ENCODE data around the gene MCM10. TPM values are rescaled to one million over a fixed set of nuclear protein-coding genes. Genes with fewer than 3 reads are reported as not detected.

Gene MCM10
- total RNA-seq, 2 donors from 2014 or later = 0.27 TPM; not detected in 1

DNA sequence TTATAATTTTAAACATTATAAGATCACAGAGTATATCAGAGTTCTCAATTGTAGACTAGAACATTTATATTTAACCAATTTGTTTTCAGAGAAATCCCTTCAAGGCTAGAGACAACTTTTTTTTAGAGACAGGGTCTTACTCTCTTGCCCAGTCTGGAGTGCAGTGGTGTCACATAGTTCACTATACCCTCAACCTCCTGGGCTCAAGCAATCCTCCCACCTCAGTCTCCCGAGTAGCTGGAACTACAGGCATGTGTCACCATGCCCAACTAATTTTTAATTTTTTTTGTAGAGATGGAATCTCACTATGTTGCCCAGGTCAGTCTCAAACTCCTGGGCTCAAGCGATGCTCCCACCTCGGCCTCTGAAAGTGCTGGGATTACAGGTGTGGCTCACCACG, 57.5 kb downstream of the MCM10 start:
- DNase-seq (ENCODE audit: low spot score) = no peak
- TF ChIP-seq, protein P1, sequence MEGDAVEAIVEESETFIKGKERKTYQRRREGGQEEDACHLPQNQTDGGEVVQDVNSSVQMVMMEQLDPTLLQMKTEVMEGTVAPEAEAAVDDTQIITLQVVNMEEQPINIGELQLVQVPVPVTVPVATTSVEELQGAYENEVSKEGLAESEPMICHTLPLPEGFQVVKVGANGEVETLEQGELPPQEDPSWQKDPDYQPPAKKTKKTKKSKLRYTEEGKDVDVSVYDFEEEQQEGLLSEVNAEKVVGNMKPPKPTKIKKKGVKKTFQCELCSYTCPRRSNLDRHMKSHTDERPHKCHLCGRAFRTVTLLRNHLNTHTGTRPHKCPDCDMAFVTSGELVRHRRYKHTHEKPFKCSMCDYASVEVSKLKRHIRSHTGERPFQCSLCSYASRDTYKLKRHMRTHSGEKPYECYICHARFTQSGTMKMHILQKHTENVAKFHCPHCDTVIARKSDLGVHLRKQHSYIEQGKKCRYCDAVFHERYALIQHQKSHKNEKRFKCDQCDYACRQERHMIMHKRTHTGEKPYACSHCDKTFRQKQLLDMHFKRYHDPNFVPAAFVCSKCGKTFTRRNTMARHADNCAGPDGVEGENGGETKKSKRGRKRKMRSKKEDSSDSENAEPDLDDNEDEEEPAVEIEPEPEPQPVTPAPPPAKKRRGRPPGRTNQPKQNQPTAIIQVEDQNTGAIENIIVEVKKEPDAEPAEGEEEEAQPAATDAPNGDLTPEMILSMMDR (IDR thresholded peaks at IDR 0.05) = no peak
- H3K4me3 ChIP-seq = no peak overlapping the region
- H3K4me1 ChIP-seq (ENCODE audit: control insufficient read depth in 1 of 2, low read depth in 2 of 2) = no peaks in the 10 kb centered on the region
- H3K27me3 ChIP-seq (replicated peaks; ENCODE audit: insufficient read depth) = no peaks in the 10 kb centered on the region
- no peaks in the 10 kb centered on the region for H3K9me3 ChIP-seq
- H3K27ac ChIP-seq = no peak overlapping the region
- no peaks in the 10 kb centered on the region for H3K36me3 ChIP-seq
- ATAC-seq (ENCODE audit: insufficient number of reproducible peaks, low FRiP score, low read depth) = no peak

DNA sequence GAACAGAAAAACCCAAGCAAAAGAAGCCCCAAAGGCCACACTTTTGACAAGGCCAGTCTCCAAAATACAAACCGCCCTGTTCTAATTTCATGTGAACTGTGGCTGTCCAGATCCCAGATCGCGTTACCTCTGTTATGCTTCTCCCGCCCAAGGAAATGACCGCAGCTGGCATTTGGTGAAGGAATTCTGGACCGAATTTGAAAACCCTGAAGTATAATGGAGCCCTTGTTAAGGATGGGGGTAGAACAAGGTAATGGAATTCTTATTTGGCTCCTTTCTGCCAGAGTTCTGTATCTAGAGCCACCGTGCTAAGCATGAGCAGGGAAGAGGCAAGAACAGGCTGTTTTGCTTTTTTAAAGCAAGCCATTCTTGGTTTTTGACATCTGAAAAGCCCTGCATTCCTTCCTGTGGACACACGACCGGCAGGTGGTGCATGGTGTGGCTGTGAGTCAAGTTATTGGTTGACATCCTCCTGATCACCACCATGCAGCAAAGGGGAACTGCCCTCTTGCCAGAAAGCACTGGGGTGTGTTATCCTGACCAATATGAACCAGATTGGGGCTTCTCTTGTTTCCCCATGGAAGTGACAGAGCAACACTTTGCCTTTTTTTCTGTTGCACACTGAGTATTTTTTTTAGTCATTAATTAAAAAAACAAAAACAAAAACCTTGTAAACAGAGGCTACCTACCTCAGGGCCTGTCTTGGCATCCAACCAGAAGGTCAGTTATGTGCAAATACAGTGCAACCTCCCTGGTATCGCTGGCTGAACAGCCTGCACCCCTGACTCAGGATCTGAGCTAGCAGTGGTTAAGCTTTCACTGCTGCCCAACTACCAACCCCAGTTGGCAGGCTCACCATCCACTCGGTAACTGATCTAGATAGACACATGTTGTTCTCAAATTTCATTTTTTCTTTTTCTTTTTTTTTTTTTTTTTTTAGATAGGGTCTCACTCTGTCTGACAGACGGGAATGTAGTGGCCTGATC, 58.6 kb downstream of the MCM10 start:
- TF ChIP-seq, protein P1 (IDR thresholded peaks at IDR 0.05) = no peak
- DNase-seq (ENCODE audit: low spot score) = no peak
- no peak for ATAC-seq (ENCODE audit: insufficient number of reproducible peaks, low FRiP score, low read depth)

DNA sequence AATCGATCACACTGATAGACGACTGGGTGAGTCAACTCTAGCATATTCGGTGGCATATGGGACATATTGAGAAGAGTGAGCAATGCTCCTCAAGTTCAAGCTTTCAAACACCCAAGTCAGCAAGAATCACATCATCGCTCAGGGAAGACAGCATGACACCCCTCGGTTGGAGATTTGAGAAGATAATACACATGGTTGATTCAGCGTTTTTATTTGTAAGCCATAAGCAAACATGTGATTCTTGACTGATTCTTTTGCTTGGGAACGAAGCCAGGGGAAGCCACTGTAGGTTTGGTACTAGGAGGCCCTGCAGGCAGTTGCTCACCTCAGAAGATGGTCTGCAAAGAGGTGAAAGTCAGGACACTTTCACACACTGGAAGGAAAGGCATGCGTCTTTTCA, 60.2 kb downstream of the MCM10 start:
- Histone ChIP-seq H3K27ac (no peak overlapping the region), H3K36me3 (no peaks in the 10 kb centered on the region), H3K27me3 (replicated peaks; ENCODE audit: insufficient read depth) (no peaks in the 10 kb centered on the region), H3K4me3 (no peak overlapping the region), H3K9me3 (no peaks in the 10 kb centered on the region), H3K4me1 (ENCODE audit: control insufficient read depth in 1 of 2, low read depth in 2 of 2) (peaks cover 0 to 2% of the 10 kb centered on the region in 2 donors)
- DNase-seq (ENCODE audit: low spot score) (no peak), ATAC-seq (ENCODE audit: insufficient number of reproducible peaks, low FRiP score, low read depth) (no peak)
- TF ChIP-seq, protein P1 (IDR thresholded peaks at IDR 0.05) = no peak

More for the DNA sequence above, 58.6 kb downstream of the MCM10 start:
- no peaks in the 10 kb centered on the region for H3K27me3 ChIP-seq (replicated peaks; ENCODE audit: insufficient read depth)
- no peaks in the 10 kb centered on the region for H3K36me3 ChIP-seq
- no peaks in the 10 kb centered on the region for H3K9me3 ChIP-seq
- no peak overlapping the region for H3K4me3 ChIP-seq
- no peak overlapping the region for H3K27ac ChIP-seq
- H3K4me1 ChIP-seq (ENCODE audit: control insufficient read depth in 1 of 2, low read depth in 2 of 2) = no peaks in the 10 kb centered on the region

DNA sequence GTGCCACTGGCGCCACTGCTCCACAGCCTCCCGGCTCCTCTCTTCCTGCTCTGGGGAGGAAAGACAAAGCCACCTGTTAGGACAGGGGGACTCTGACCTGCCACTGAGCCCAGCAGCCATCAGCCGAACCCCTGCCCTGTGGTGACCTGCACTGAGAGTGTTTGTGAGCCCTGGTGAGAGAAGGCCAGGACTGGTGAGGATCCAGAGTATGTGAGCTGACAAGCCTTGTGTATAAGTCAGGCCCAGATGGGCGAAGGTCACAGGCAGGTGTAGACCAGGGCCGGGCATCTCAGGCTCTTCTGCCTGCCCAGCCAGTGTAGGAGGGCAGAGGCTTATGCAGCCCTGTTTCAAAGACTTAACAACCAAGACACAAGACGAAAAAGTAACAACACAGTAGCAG, 60.8 kb downstream of the MCM10 start:
- H3K4me3 ChIP-seq = no peak overlapping the region
- no peak for DNase-seq (ENCODE audit: low spot score)
- no peaks in the 10 kb centered on the region for H3K27me3 ChIP-seq (replicated peaks; ENCODE audit: insufficient read depth)
- no peak for ATAC-seq (ENCODE audit: insufficient number of reproducible peaks, low FRiP score, low read depth)
- H3K27ac ChIP-seq = no peak overlapping the region
- TF ChIP-seq, protein P1 (IDR thresholded peaks at IDR 0.05) = no peak
- H3K9me3 ChIP-seq = no peaks in the 10 kb centered on the region
- H3K36me3 ChIP-seq = no peaks in the 10 kb centered on the region
- H3K4me1 ChIP-seq (ENCODE audit: control insufficient read depth in 1 of 2, low read depth in 2 of 2) = peaks cover 0 to 8% of the 10 kb centered on the region in 2 donors

DNA sequence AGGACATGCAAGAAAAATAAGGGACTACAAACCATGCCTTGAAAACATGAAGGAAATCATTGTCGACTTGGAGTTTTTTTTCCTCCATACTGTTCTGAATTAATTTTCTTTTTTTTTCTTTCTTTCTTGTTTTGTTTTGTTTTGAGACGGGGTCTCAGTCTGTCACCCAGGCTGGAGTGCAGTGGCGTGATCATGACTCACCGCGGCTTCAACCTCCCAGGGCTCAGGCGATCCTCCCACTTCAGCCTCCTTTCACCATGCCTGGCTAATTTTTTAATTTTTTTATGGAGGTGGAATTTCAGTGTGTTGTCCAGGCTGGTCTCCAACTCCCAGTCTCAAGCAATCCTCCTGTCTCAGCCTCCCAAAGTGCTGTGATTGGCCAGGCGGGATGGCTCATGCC, 61.2 kb downstream of the MCM10 start:
- peaks cover 0 to 10% of the 10 kb centered on the region in 2 donors for H3K4me1 ChIP-seq (ENCODE audit: control insufficient read depth in 1 of 2, low read depth in 2 of 2)
- no peak overlapping the region for H3K4me3 ChIP-seq
- H3K36me3 ChIP-seq = no peaks in the 10 kb centered on the region
- H3K27me3 ChIP-seq (replicated peaks; ENCODE audit: insufficient read depth) = no peaks in the 10 kb centered on the region
- DNase-seq (ENCODE audit: low spot score) (no peak), ATAC-seq (ENCODE audit: insufficient number of reproducible peaks, low FRiP score, low read depth) (no peak)
- no peak overlapping the region for H3K27ac ChIP-seq
- TF ChIP-seq, protein P1 (IDR thresholded peaks at IDR 0.05) = no peak
- no peaks in the 10 kb centered on the region for H3K9me3 ChIP-seq
